ENCODE measurements around the gene GAD2.

GAD2 gene

DNA sequence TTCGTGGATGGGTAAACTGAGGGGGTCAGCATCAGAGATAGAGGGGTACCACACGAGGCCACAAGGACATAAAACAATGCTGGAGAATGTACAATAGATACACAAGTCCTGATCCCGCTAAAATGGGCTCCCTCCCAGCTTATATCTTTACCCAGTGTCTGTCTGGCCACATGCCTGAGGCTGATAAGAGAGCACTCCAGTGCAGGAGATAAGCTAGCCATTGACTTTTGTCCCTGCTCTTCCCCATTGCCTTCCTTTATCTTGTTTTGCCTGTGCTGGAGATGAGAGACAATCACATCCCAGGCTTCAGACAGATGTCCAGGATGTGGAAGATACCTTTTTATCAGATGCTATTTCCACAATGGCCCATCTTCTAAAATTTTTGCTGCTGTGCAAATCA, 6.0 kb downstream of the GAD2 start:
- H3K4me3 ChIP-seq (ENCODE audit: low read depth in 1 of 2, low read length in 2 of 2) = no peak overlapping the region
- no peaks in the 10 kb centered on the region for H3K36me3 ChIP-seq (ENCODE audit: control insufficient read depth in 1 of 2, insufficient read depth in 2 of 2, low read length in 2 of 2)
- peaks cover 0 to 7% of the 10 kb centered on the region in 2 donors for H3K4me1 ChIP-seq (ENCODE audit: control insufficient read depth in 1 of 2, insufficient read depth in 2 of 2, low read length in 2 of 2)
- no peaks in the 10 kb centered on the region for H3K9me3 ChIP-seq (ENCODE audit: control insufficient read depth in 1 of 2, low read length in 2 of 2)
- H3K27me3 ChIP-seq (ENCODE audit: low read depth, low read length) = peaks cover 12% of the 10 kb centered on the region
- no peak overlapping the region for H3K27ac ChIP-seq (ENCODE audit: low read length)

DNA sequence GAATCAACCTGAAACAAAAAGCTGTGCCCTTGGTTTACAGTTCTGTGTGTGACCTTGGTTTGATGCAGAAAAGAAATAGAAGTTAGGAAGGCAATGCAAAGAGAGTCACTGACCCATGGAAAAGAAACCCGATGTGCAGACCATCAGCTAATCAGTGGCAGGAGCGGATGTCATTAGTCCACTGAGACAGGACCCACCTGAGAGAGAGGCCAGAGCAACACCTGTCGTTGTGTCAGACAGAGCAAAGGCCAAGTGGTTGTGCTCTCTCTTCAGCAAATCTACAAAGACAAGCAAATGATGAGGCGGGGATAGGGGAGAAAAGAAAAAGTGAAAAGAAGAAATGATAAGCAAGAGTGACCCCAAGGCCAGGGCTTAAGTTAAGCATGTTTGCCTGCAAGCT, 8.7 kb downstream of the GAD2 start:
- H3K27me3 ChIP-seq (ENCODE audit: low read depth, low read length) = peaks cover 4% of the 10 kb centered on the region
- H3K4me1 ChIP-seq (ENCODE audit: control insufficient read depth in 1 of 2, insufficient read depth in 2 of 2, low read length in 2 of 2) = no peaks in the 10 kb centered on the region
- H3K4me3 ChIP-seq (ENCODE audit: low read depth in 1 of 2, low read length in 2 of 2) = no peak overlapping the region
- no peak overlapping the region for H3K27ac ChIP-seq (ENCODE audit: low read length)
- H3K36me3 ChIP-seq (ENCODE audit: control insufficient read depth in 1 of 2, insufficient read depth in 2 of 2, low read length in 2 of 2) = no peaks in the 10 kb centered on the region
- H3K9me3 ChIP-seq (ENCODE audit: control insufficient read depth in 1 of 2, low read length in 2 of 2) = no peaks in the 10 kb centered on the region

DNA sequence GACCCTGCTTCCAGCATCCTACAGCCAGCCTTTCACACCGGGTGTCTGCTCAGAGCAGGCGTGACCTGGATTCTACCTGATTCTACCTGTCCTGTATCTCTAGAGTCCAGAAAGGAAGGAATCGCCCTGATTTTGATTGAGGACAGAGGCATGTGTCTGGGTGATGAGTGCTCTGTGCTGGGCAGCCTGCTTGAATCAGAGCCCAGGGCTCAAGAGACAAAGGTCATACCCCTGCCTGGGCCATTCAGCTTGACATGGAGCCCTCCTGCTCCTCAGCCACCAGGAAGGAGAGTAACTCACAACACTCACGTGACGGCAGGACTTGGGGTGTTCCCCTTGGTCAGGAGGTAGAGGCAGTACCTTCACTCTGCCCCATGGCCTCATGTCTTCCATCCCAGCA, 11.2 kb downstream of the GAD2 start:
- Histone ChIP-seq H3K4me3 (ENCODE audit: low read depth in 1 of 2, low read length in 2 of 2) (no peak overlapping the region), H3K36me3 (ENCODE audit: control insufficient read depth in 1 of 2, insufficient read depth in 2 of 2, low read length in 2 of 2) (no peaks in the 10 kb centered on the region), H3K9me3 (ENCODE audit: control insufficient read depth in 1 of 2, low read length in 2 of 2) (no peaks in the 10 kb centered on the region), H3K4me1 (ENCODE audit: control insufficient read depth in 1 of 2, insufficient read depth in 2 of 2, low read length in 2 of 2) (no peaks in the 10 kb centered on the region), H3K27ac (ENCODE audit: low read length) (no peak overlapping the region), H3K27me3 (ENCODE audit: low read depth, low read length) (no peaks in the 10 kb centered on the region)

DNA sequence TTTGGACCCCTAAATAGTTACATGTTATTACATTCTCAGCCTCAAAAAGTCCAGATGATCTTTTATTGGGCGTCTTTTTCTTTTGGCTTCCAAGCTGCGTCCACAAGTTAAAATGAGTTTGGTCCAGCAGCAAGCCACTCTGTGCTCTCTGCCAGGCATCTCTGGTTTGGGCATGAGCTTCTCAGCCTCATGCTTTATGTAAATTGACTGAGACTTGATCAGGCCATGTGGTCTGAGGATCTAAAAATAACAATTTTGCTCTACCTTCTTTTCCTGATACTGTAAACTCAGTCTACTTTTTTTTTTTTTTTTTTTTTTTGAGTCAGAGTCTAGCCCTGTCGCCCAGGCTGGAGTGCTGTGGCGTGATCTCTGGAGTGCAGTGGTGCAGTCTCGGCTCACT, 15.6 kb downstream of the GAD2 start:
- H3K9me3 ChIP-seq (ENCODE audit: control insufficient read depth in 1 of 2, low read length in 2 of 2) = no peaks in the 10 kb centered on the region
- no peaks in the 10 kb centered on the region for H3K36me3 ChIP-seq (ENCODE audit: control insufficient read depth in 1 of 2, insufficient read depth in 2 of 2, low read length in 2 of 2)
- no peaks in the 10 kb centered on the region for H3K27me3 ChIP-seq (ENCODE audit: low read depth, low read length)
- no peak overlapping the region for H3K4me3 ChIP-seq (ENCODE audit: low read depth in 1 of 2, low read length in 2 of 2)
- no peaks in the 10 kb centered on the region for H3K4me1 ChIP-seq (ENCODE audit: control insufficient read depth in 1 of 2, insufficient read depth in 2 of 2, low read length in 2 of 2)
- H3K27ac ChIP-seq (ENCODE audit: low read length) = no peak overlapping the region

DNA sequence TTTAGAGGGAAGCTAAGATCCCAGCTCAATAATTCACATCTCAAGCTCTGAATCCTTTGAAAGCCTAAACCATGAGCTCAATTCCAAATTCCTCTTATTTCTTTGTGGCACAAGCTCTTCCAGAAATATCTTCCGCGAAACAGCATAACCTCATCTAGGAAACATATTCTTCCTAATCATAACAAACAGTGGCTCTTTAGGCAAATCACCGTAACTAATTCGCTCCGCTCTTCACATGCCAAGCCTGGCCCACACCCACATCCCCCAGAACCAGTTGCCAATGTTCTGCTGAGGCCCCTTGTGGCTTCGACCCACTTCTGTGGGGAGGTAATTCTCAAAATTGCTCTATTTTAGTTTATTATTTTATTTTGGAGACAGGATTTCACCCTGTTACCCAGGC, 19.2 kb downstream of the GAD2 start:
- Histone ChIP-seq H3K27ac (ENCODE audit: low read length) (no peak overlapping the region), H3K36me3 (ENCODE audit: control insufficient read depth in 1 of 2, insufficient read depth in 2 of 2, low read length in 2 of 2) (no peaks in the 10 kb centered on the region), H3K9me3 (ENCODE audit: control insufficient read depth in 1 of 2, low read length in 2 of 2) (no peaks in the 10 kb centered on the region), H3K4me1 (ENCODE audit: control insufficient read depth in 1 of 2, insufficient read depth in 2 of 2, low read length in 2 of 2) (no peaks in the 10 kb centered on the region), H3K27me3 (ENCODE audit: low read depth, low read length) (no peaks in the 10 kb centered on the region), H3K4me3 (ENCODE audit: low read depth in 1 of 2, low read length in 2 of 2) (no peak overlapping the region)

GRCh38 chr10:26238378-26238777, 21.8 kb downstream of the GAD2 start:
- Histone ChIP-seq H3K4me1 (ENCODE audit: control insufficient read depth in 1 of 2, insufficient read depth in 2 of 2, low read length in 2 of 2) (no peaks in the 10 kb centered on the region), H3K4me3 (ENCODE audit: low read depth in 1 of 2, low read length in 2 of 2) (no peak overlapping the region), H3K27ac (ENCODE audit: low read length) (no peak overlapping the region), H3K9me3 (ENCODE audit: control insufficient read depth in 1 of 2, low read length in 2 of 2) (no peaks in the 10 kb centered on the region), H3K36me3 (ENCODE audit: control insufficient read depth in 1 of 2, insufficient read depth in 2 of 2, low read length in 2 of 2) (no peaks in the 10 kb centered on the region), H3K27me3 (ENCODE audit: low read depth, low read length) (no peaks in the 10 kb centered on the region)

DNA sequence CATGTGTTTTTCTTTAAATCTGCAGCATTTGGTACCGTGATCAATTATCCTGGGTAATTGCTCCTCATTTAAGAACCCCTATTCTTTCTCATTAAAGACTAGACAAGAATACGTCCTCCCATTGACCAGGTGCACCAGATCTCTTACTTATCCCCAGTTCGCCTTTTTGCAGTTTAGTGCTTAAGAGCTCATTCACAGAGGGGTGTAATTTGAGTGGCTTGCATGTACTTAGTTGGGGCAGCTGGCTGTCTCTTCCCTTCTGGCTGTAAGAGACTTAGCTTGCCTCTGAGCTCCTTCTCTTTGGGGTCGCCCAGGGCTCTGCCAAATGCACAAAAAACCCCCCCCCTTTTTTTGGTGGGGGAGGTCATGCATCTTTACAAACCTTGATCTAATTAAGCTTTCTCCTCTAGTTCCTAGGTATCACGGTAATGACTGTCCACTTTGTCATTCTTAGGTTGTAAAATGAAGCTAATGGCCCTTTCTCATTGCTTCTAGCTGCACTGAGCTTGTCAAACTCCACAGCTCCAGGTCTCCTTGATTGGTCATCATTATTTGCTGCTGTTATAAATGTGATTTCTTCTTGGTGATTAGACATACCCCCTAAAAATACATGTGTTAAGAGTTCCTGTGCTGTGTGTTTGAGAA, 26.3 kb downstream of the GAD2 start:
- Histone ChIP-seq H3K27me3 (ENCODE audit: low read depth, low read length) (no peaks in the 10 kb centered on the region), H3K27ac (ENCODE audit: low read length) (no peak overlapping the region), H3K4me1 (ENCODE audit: control insufficient read depth in 1 of 2, insufficient read depth in 2 of 2, low read length in 2 of 2) (no peaks in the 10 kb centered on the region), H3K9me3 (ENCODE audit: control insufficient read depth in 1 of 2, low read length in 2 of 2) (no peaks in the 10 kb centered on the region), H3K36me3 (ENCODE audit: control insufficient read depth in 1 of 2, insufficient read depth in 2 of 2, low read length in 2 of 2) (no peaks in the 10 kb centered on the region), H3K4me3 (ENCODE audit: low read depth in 1 of 2, low read length in 2 of 2) (no peak overlapping the region)

- Histone ChIP-seq H3K36me3 (ENCODE audit: control insufficient read depth in 1 of 2, insufficient read depth in 2 of 2, low read length in 2 of 2) (no peaks in the 10 kb centered on the region), H3K4me1 (ENCODE audit: control insufficient read depth in 1 of 2, insufficient read depth in 2 of 2, low read length in 2 of 2) (no peaks in the 10 kb centered on the region), H3K27ac (ENCODE audit: low read length) (no peak overlapping the region), H3K4me3 (ENCODE audit: low read depth in 1 of 2, low read length in 2 of 2) (no peak overlapping the region), H3K9me3 (ENCODE audit: control insufficient read depth in 1 of 2, low read length in 2 of 2) (no peaks in the 10 kb centered on the region), H3K27me3 (ENCODE audit: low read depth, low read length) (no peaks in the 10 kb centered on the region)
Measured at GRCh38 chr10:26243351-26243720, 26.8 kb downstream of the GAD2 start.

DNA sequence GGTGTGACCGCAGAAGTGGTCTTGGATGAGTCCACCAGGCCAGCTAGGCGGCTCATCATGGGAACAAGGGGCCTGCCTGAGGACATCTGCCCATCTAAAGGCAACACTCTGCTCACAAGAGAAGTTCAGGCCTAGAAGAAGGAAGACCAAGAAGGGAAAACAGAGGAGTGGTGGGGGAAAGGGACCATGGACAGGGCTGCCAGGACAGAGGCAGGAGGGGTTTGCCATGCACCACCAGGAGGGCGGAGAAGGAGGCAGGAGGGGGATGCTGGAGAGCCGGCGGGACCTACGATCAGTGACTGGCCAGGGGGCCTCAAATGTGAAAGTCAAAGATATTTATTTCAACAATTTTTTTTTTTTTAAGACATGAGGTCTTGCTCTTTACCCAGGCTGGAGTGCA, 33.1 kb downstream of the GAD2 start:
- Histone ChIP-seq H3K27me3 (ENCODE audit: low read depth, low read length) (no peaks in the 10 kb centered on the region), H3K36me3 (ENCODE audit: control insufficient read depth in 1 of 2, insufficient read depth in 2 of 2, low read length in 2 of 2) (no peaks in the 10 kb centered on the region), H3K4me1 (ENCODE audit: control insufficient read depth in 1 of 2, insufficient read depth in 2 of 2, low read length in 2 of 2) (no peaks in the 10 kb centered on the region), H3K9me3 (ENCODE audit: control insufficient read depth in 1 of 2, low read length in 2 of 2) (no peaks in the 10 kb centered on the region), H3K4me3 (ENCODE audit: low read depth in 1 of 2, low read length in 2 of 2) (no peak overlapping the region), H3K27ac (ENCODE audit: low read length) (no peak overlapping the region)

DNA sequence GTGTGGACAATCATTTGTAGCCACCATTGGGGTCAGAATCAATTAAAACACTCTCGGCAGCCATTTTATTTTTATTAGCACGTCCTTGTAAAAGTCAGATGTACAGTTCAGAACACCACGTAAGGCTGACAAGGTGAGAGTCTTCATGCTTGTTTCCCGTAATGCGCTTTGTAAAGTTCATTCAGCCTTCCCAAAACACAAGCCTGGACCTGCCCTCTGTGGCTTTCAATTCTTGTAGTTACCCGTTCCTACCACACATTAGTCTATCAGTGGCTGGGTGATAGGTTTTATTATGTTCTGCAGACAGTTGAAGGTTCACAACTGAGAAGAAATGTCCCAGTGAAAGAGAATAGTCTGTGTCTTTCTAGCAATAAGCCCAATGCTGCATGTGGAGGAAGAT, 35.4 kb downstream of the GAD2 start:
- Histone ChIP-seq H3K9me3 (ENCODE audit: control insufficient read depth in 1 of 2, low read length in 2 of 2) (no peaks in the 10 kb centered on the region), H3K36me3 (ENCODE audit: control insufficient read depth in 1 of 2, insufficient read depth in 2 of 2, low read length in 2 of 2) (no peaks in the 10 kb centered on the region)

GRCh38 chr10:26254616-26255015, 38.0 kb downstream of the GAD2 start:
- H3K4me3 ChIP-seq (ENCODE audit: low read depth in 1 of 2, low read length in 2 of 2) = no peak overlapping the region

More for the DNA sequence above, 35.4 kb downstream of the GAD2 start:
- H3K27me3 ChIP-seq (ENCODE audit: low read depth, low read length) = no peaks in the 10 kb centered on the region
- H3K4me1 ChIP-seq (ENCODE audit: control insufficient read depth in 1 of 2, insufficient read depth in 2 of 2, low read length in 2 of 2) = no peaks in the 10 kb centered on the region
- no peak overlapping the region for H3K27ac ChIP-seq (ENCODE audit: low read length)
- H3K4me3 ChIP-seq (ENCODE audit: low read depth in 1 of 2, low read length in 2 of 2) = no peak overlapping the region

GRCh38 chr10:26259341-26259740, 42.8 kb downstream of the GAD2 start:
- no peaks in the 10 kb centered on the region for H3K9me3 ChIP-seq (ENCODE audit: control insufficient read depth in 1 of 2, low read length in 2 of 2)
- no peak overlapping the region for H3K27ac ChIP-seq (ENCODE audit: low read length)
- no peaks in the 10 kb centered on the region for H3K27me3 ChIP-seq (ENCODE audit: low read depth, low read length)
- H3K4me1 ChIP-seq (ENCODE audit: control insufficient read depth in 1 of 2, insufficient read depth in 2 of 2, low read length in 2 of 2) = no peaks in the 10 kb centered on the region
- H3K4me3 ChIP-seq (ENCODE audit: low read depth in 1 of 2, low read length in 2 of 2) = no peak overlapping the region
- no peaks in the 10 kb centered on the region for H3K36me3 ChIP-seq (ENCODE audit: control insufficient read depth in 1 of 2, insufficient read depth in 2 of 2, low read length in 2 of 2)

More at GRCh38 chr10:26254616-26255015, 38.0 kb downstream of the GAD2 start:
- Histone ChIP-seq H3K4me1 (ENCODE audit: control insufficient read depth in 1 of 2, insufficient read depth in 2 of 2, low read length in 2 of 2) (no peaks in the 10 kb centered on the region), H3K27ac (ENCODE audit: low read length) (no peak overlapping the region), H3K27me3 (ENCODE audit: low read depth, low read length) (no peaks in the 10 kb centered on the region), H3K9me3 (ENCODE audit: control insufficient read depth in 1 of 2, low read length in 2 of 2) (no peaks in the 10 kb centered on the region), H3K36me3 (ENCODE audit: control insufficient read depth in 1 of 2, insufficient read depth in 2 of 2, low read length in 2 of 2) (no peaks in the 10 kb centered on the region)

Data from muscle layer of duodenum (tissue), 2 donors.